D341Med (cell line): ENCODE results near the gene ZNF512B.
"Not testable (repeated sequence)": the region's sequence is repeated elsewhere in the genome, so short reads cannot be mapped to it uniquely, and the experiment has no call there.

Experiments
- DNase-seq: peaks from one replicate; pipeline ENCODE4 v3.0.0; 2012; ENCODE audit warnings: low spot score

The ZNF512B gene

DNA sequence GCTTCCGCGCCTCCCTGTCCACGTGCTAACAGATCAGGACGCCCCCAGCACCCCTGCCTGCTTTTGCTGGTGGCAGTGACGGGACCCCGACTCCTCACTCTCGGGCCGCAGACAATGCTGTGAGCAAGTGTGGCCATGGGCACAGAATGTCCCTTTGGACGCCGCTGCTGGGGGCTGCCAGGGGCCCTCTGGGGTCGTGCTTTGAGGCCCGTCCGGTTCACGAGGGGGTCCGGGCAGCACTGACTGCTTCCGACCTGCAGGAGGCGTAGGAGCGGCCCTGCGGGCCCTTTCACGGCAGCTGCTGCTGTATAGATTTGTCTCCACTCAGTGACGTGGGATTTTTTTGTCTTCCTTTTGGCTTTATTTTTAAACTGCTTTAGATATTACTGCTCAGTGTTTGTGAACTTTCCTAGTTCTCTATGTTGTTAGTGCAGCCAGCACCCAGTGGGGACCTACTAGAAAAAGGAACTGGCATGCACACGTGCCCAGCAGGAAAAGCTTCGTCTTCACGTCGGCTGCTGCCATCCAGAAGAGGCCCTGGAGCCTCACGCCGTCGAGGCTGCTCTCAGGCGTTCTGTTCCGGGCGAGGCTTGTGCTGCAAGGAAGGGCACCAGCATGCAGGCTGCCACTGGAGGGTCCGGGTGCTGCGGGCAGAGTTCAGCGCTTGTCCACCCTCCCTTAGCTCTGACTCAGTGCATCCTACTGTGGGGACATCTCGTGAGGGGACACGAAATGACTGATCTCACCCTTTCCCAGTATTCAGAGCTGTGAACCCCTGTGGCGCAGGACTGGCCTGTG lies 35.3 kb downstream of the ZNF512B start:
- DNase-seq, result peak; percentile 78

DNA sequence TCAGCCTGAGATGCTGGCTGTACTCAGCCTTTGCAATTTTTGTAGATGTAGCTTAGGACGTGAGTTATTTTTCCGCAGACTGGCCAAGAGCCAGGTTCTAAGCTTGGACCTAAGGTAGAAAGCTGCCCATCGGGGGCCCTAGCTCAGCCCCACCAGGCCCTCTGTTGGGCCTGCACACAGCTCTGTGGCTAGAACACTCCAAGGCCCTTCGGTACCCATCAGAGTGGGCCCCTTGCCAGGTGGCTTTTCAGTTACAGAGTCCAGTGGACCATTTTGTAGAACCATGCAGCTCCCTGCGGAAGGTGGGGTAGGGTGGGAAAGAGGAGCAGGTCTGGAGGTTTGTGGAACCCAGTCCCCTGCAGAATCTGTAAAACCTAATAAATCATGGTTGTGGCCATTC lies 36.1 kb downstream of the ZNF512B start:
- DNase-seq, result no peak

DNA sequence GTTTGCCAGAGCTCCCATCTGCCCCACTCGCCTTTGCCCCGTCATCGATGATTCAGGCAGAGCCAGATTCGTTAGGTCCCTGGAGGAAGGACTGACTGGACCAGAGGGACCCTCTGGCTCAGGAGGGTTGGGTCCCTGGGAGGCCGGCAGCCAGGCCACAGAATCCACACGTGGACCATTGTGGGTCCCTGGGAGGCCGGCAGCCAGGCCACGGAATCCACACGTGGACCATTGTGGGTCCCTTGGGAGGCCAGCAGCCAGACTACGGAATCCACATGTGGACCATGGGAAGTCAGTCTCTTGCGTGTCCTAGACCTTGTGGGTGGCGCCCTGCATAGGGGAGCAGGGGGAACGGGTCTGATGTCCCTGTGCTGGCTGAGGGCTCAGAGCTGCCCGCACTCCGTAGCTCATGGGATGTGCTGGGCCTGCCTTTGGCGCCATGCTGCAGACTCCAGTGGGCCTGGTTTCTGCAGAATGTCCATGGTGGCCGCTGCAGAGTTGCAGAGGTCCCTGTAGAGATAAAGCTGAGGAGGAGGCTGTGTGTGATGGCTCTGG lies 37.0 kb downstream of the ZNF512B start:
- no peak for DNase-seq

DNA sequence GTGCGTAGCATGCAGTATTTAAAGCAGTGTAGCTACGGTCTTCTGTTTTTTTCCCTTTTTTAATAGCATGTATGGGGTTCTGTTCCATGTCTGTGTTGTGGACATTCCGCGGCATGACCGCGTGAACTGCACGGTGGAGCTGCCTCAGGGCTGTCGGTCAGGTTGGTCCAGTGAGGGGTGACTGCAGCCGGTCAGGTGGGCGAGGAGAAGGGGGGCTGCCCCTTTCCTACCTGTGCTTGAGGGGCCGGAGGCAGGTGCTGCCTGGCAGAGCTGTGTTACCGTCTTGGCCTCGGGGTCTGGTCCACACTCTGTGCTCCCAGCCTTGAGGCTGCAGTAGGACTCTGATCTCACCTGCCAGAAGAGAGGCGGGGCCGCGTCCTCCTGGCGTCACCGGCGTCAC lies 38.0 kb downstream of the ZNF512B start:
- DNase-seq, result no peak

DNA sequence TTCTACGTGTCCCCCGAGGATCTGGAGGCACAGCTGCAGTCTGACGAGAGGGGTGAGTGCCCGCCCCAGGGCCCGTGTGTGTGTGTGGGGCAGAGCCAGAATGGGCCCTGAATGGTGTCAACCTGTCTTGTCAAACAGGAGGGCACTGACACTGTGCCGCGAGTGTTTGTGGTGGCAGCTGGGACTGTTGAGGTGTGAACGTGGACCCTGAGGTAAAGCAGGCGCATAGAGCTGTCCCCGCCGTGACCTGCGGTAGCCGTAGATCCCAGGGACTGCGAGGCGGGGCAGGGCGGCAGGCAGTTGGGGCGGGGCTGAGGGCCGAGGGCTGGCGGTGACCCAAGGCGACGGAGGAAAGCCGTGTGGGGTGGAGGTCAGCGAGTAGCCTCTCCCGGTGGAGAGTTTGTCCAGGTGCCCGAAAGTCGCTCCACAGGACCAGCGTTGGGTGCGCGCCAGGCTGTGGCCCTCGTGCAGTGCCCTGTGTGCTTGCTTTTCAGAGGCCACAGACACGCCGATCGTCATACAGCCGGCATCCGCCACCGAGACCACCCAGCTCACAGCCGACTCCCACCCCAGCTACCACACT lies 38.7 kb downstream of the ZNF512B start:
- no peak for DNase-seq

DNA sequence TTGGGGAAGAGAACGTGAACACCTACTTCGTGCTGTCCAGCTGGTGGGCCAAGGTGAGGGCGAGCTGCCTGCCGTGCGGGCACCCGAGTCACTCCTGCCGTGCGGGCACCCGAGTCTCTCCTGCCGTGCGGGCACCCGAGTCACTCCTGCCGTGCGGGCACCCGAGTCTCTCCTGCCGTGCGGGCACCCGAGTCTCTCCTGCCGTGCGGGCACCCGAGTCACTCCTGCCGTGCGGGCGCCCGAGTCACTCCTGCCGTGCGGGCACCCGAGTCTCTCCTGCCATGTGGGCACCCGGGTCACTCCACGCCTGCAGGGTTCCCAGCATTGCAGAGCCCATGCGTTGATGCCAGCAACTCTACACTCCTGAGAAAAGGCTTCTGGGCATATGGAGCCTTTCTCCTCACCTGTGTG lies 40.3 kb downstream of the ZNF512B start:
- DNase-seq, result not testable (repeated sequence)

DNA sequence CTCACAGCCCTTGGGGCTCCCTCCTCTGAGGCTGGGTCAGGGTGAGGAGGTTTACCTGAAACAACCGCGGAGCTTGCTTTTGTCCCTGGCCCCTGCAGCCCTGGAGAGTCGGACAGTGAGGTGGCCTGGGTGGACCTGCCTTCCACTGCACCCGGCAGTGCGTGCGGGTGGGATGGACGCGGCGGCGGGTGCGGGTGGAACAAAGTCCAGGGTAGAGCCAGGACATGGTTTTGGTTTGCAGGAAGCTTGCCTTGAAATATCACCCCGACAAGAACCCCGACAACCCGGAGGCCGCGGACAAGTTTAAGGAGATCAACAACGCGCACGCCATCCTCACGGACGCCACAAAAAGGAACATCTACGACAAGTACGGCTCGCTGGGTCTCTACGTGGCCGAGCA lies 40.7 kb downstream of the ZNF512B start:
- no peak for DNase-seq

DNA sequence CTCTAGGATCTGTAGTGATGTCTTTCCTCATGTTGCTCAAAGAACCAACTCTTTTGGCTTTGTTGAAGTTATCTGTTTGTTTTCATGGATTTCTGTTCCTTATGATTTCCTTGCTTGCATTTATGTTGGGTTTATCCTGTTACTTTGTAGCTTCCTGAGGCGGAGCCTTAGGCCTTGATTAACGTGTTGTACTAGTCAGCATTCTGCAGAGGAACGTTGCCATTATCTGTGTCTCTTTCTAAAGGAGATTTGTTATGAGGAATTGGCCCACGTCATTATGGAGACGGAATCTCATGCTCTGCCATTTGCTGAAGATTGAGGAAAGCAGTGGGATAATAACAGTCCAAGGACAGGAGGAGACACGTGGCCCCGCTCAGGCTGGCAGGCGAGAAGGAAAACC lies 43.4 kb downstream of the ZNF512B start:
- no peak for DNase-seq

DNA sequence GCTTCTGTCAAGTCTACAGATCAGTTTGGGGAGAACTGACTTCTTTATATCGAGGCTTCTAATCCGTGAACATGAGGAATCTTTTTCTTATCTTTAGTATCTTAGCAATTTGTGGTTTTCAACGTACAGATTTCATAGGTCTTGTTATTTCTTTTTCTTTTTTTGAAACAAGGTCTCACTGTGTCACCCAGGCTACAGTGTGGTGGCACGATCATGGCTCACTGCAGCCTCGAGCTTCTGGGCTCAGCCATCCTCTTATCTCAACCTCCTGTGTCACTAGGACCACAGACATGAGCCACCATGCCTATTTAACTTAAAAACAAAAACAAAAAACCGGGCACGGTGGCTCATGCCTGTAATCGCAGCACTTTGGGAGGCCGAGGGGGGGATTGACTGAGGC lies 45.5 kb downstream of the ZNF512B start:
- DNase-seq, result no peak

DNA sequence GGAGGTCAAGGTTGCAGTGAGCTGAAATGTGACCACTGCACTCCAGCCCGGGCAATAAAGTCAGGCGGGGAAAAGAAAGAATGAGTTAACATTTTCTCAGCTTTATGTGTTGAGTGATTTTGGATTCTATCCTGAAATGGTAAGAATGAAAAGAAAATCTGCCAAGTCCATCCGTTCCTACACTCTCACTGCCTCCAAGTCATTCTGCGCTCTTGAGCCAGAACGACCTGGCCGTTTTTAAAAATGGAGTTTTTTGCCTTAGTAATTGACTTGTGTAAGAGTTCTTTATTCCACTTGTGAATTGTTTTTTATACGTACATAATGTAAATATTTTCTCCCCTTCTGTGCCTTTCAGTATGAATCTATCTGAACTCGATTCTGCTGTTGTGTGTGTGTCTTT lies 46.1 kb downstream of the ZNF512B start:
- no peak for DNase-seq

DNA sequence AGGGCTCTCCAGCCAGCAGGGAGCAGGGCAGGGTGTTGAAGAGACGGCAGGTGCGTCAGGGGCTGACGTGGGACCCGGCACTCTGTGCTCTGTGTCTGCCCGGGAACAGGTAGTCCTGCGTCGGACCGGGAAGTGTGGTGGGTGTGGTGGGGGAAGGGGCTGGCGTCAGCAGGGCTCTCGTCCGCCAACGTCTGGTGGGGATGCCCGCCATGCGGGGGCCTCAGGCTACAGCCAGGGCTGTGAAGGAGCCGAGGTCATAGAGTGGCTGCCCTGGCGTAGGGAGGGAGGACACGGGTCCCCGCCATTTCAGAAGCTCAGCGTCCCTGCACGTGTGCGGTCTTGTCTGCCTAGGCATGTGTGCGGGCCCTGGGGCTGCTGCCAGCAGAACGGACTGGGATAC lies 49.5 kb downstream of the ZNF512B start:
- no peak for DNase-seq

DNA sequence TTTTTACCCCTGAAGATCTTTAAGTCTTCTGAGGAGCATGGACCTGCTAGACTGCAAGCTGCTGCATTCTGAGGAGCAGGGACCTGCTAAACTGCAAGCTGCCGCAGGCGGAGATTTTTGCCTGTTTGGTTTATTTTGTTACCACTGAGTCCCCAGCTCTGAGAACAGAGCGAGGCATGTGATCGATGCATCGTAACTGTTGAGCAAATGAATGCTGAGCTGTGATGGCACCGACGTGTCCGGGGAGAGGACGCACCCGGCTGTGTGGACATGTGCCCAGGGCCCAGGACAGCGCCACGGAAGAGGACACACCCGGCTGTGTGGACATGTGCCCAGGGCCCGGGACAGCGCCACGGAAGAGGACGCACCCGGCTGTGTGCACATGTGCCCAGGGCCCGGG lies 50.6 kb downstream of the ZNF512B start:
- DNase-seq, result no peak

DNA sequence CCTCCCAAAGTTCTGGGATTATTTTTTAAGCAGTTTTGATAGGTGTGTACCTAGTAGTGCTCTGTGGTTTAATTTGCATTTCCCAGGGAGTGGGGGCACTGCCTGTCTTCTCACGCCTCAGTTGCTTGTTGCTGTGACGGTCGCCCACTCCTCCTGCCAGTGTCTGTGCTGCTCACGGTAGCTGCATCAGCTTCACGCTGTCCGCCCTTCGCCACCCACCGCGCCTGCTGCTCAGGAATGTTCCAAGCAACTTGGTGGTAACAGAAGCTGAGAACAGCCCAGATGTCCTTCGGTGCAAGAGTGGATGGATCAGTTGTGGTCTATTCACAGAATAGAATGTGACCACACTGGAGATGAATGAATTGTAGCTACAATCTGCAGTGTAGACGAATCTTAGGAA lies 51.9 kb downstream of the ZNF512B start:
- DNase-seq, result no peak

DNA sequence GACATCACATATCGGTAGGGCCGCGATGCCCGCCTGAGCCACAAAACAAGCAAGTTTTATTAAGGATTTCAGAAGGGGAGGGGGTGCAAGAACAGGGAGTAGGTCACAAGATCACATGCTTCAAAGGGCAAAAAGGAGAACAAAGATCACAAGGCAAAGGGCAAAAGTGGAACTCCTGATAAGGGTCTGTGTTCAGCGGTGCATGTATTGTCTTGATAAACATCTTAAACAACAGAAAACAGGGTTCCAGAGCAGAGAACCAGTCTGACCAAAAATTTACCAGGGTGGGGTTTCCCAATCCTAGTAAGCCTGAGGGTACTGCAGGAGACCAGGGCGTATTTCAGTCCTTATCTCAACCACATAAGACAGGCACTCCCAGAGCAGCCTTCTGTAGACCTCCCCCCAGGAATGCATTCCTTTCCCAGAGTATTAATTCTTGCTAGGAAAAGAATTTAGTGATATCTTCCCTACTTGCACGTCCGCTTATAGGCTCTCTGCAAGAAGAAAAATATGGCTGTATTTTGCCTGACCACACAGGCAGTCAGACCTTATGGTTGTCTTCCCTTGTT lies 53.3 kb downstream of the ZNF512B start:
- DNase-seq, result not testable (repeated sequence)

DNA sequence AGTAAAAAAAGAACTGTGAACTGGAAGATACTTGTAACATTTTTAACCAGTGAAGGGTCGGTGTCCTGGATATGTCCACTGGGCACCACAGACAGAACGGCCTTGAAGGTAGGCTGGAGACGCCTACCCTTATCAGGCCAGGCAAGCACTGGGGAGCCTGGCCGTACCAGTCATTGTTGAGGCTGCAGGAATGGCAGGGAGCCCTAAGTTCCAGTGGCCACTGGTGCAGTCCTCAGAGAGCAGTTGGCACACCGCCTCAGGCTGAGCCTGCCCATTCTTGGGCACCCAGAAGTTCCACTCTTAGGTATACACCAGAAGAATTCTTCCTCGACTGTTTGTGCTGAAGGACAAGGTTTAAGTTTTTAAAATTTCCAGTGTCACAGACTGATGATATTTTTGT lies 54.3 kb downstream of the ZNF512B start:
- DNase-seq, result no peak

DNA sequence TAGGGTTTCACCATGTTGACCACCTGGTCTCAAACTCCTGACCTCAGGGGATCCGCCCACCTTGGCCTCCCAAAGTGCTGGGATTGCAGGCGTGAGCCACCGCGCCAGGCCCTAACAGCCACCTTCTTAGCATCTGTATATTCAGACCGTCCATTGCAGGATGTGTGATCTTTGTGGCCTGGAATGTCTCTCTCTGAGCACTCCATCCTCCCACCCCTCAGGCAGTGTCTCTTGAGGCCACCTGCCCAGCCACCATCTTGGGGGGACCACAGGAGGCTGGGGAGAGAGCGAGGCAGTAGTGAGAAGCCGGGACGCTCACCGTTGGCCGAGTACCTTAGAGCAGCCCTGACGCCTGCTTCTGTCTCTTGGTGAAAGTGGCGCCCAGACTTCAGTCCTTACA lies 56.0 kb downstream of the ZNF512B start:
- DNase-seq, result no peak

DNA sequence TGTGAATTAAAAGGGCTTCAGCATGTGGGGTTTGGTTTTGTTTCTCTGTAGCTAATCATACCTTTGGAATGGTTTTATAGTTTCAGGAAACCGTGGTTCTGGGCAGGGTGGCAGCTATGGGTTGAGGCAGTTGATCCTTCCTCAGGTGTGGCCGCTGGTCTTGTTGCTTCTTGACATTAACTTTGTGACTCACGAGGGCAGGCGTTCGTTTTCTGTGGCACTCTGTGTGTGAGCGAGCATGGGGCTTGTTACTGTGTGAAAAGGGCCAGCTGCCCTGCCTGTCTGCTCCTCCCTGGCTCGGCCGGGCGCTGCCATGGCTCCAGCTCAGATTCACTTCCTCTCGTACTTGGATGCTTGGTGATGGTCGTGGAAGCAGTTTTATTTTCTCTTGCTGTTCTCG lies 58.6 kb downstream of the ZNF512B start:
- DNase-seq, result no peak

DNA sequence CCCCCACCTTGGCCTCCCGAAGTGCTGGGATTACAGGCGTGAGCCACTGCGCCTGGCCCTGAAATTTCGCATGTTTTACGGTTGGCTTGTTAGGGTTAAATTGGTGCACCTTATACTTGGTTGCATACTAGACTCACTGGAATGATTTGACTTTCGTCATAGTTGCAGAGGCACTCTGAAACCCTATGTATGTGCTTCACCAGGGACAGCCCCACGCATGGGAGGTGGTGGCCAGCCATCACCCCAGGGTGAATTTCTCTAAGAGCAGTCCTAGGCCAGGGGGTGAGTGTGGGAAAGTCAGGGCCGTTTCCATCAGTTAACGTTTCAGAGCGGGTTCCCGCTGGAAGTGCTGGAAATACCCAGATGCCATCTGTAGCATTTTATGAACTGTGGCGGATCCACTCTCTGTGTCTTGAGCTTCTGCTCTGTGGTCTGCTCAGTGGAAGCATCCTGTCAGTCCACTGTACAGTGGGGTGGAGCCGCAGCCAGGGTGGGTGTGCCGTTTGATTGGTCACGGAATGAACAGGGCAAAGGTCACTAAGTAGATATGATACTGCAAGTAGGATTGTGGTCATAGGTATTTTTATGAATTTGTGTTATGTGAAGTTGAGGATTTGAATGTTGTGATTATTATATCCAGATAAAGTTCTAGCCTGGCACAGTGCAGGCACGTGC lies 61.6 kb downstream of the ZNF512B start:
- DNase-seq, result no peak
